ENCODE data around the gene TTF2.

The TTF2 gene

GRCh38 chr1:117107364-117107763 is 47.2 kb downstream of the TTF2 start:
- Histone ChIP-seq H3K36me3 (ENCODE audit: control insufficient read depth, insufficient read depth, low read length) (peaks cover 10% of the 10 kb centered on the region), H3K27me3 (replicated peaks; ENCODE audit: control insufficient read depth, insufficient read depth, low read length) (no peaks in the 10 kb centered on the region)
- DNase-seq (ENCODE audit: extremely low read depth, insufficient read length), result no peak

GRCh38 chr1:117110774-117111173 is 50.6 kb downstream of the TTF2 start:
- Histone ChIP-seq H3K4me3 (replicated peaks; ENCODE audit: low read depth, low read length) (no peak overlapping the region), H3K27me3 (replicated peaks; ENCODE audit: control insufficient read depth, insufficient read depth, low read length) (no peaks in the 10 kb centered on the region), H3K36me3 (ENCODE audit: control insufficient read depth, insufficient read depth, low read length) (peaks cover 2% of the 10 kb centered on the region)
- DNase-seq (ENCODE audit: extremely low read depth, insufficient read length), result no peak
- TF ChIP-seq, protein P1, sequence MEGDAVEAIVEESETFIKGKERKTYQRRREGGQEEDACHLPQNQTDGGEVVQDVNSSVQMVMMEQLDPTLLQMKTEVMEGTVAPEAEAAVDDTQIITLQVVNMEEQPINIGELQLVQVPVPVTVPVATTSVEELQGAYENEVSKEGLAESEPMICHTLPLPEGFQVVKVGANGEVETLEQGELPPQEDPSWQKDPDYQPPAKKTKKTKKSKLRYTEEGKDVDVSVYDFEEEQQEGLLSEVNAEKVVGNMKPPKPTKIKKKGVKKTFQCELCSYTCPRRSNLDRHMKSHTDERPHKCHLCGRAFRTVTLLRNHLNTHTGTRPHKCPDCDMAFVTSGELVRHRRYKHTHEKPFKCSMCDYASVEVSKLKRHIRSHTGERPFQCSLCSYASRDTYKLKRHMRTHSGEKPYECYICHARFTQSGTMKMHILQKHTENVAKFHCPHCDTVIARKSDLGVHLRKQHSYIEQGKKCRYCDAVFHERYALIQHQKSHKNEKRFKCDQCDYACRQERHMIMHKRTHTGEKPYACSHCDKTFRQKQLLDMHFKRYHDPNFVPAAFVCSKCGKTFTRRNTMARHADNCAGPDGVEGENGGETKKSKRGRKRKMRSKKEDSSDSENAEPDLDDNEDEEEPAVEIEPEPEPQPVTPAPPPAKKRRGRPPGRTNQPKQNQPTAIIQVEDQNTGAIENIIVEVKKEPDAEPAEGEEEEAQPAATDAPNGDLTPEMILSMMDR (IDR thresholded peaks at IDR 0.05; ENCODE audit: insufficient read depth, low read length, poor library complexity, severe bottlenecking), result no peak

More at GRCh38 chr1:117107364-117107763, 47.2 kb downstream of the TTF2 start:
- no peak overlapping the region for H3K4me3 ChIP-seq (replicated peaks; ENCODE audit: low read depth, low read length)
- TF ChIP-seq, protein P1 (IDR thresholded peaks at IDR 0.05; ENCODE audit: insufficient read depth, low read length, poor library complexity, severe bottlenecking), result no peak

- no peak for DNase-seq (ENCODE audit: extremely low read depth, insufficient read length)
- TF ChIP-seq, protein P1 (IDR thresholded peaks at IDR 0.05; ENCODE audit: insufficient read depth, low read length, poor library complexity, severe bottlenecking), result no peak
- H3K4me3 ChIP-seq (replicated peaks; ENCODE audit: low read depth, low read length), result no peak overlapping the region
- H3K36me3 ChIP-seq (ENCODE audit: control insufficient read depth, insufficient read depth, low read length), result no peaks in the 10 kb centered on the region
- H3K27me3 ChIP-seq (replicated peaks; ENCODE audit: control insufficient read depth, insufficient read depth, low read length), result no peaks in the 10 kb centered on the region
Measured at GRCh38 chr1:117112047-117112717, 52.1 kb downstream of the TTF2 start.

DNA sequence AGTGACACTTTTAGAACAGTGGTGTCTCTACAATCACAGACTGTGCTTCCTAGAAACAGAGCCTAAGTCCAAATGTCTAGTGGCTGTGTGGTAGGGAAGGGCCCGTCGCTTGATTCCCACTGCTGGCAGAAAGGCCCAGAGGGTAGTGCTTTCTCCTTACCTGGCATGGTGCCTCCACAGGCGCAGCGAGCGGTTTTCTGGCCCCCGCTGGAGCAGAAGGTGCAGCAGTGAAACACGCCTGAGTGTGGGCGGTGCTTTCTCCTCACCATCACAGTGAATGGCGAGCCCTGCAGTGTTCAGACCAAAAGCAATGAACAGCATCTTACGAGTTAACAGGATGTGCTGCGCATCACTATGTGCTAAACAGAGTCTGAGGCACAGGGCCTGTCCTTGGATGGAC is 53.1 kb downstream of the TTF2 start:
- H3K36me3 ChIP-seq (ENCODE audit: control insufficient read depth, insufficient read depth, low read length), result no peaks in the 10 kb centered on the region
- no peak for DNase-seq (ENCODE audit: extremely low read depth, insufficient read length)

DNA sequence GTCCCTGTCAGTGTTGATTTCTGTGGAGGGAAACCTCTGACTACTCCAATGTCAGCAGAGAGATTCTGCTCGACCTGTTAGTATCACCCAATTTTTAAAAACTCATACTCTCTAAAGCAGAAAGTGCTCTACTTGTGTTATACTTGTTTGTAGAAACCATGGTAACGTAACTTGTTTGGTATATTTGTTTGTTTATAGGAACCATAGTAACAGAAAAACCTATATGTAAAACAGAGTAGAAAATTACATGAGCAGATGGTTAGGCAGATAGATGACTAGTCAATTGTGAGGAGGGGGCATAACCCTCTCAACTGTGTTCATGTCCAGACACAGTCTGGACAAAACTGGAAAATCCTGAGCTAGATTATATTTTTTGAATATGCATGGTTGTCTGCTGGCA is 54.8 kb downstream of the TTF2 start:
- Histone ChIP-seq H3K36me3 (ENCODE audit: control insufficient read depth, insufficient read depth, low read length) (no peaks in the 10 kb centered on the region), H3K4me3 (replicated peaks; ENCODE audit: low read depth, low read length) (no peak overlapping the region), H3K27me3 (replicated peaks; ENCODE audit: control insufficient read depth, insufficient read depth, low read length) (no peaks in the 10 kb centered on the region)
- TF ChIP-seq, protein P1 (IDR thresholded peaks at IDR 0.05; ENCODE audit: insufficient read depth, low read length, poor library complexity, severe bottlenecking), result no peak
- DNase-seq (ENCODE audit: extremely low read depth, insufficient read length), result no peak

More for the DNA sequence above, 53.1 kb downstream of the TTF2 start:
- Histone ChIP-seq H3K27me3 (replicated peaks; ENCODE audit: control insufficient read depth, insufficient read depth, low read length) (no peaks in the 10 kb centered on the region), H3K4me3 (replicated peaks; ENCODE audit: low read depth, low read length) (no peak overlapping the region)
- TF ChIP-seq, protein P1 (IDR thresholded peaks at IDR 0.05; ENCODE audit: insufficient read depth, low read length, poor library complexity, severe bottlenecking), result no peak

Measured in GM06990 (cell line).